HG02981 (cell line): ENCODE results near the gene PARD6G.

Experiments
- ATAC-seq: cut with Tn5 transposase; IDR thresholded peaks from one replicate; pipeline ENCODE4 v1.9.1; 2021; ENCODE audit warnings: mild to moderate bottlenecking, moderate library complexity; ENCODE audit not compliant: unreplicated experiment

The PARD6G gene

DNA sequence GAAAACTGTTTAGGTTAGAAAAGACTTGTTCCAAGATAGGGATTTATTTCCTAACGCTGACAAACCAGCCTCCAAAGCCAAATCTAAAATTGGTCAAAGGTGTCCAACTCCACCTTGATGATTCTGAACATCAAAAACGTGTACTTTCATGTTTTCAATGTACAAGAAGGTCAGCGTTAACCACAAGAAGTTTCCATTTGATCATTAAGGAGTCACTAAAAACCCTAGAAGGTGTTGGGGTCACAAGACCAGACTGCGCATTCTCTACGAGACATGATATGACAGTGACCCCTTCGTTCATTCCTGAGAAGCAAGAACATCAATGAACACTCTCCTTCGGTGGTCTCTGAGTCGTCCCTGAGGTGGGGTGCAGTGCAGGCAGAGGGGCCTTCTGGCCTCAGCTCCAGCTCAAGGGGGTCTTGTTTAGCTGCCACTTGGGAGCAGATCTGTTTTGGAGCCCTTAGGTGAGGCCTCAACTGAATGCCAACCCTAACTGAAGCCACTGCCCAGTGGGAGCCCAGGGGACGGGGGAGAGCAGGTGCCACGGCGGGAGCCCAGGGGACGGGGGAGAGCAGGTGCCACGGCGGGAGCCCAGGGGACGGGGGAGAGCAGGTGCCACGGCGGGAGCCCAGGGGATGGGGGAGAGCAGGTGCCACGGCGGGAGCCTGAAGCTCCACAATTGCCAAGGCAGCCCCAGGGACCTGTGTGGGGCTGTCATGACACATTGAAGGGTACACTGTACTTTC, 55.2 kb downstream of the PARD6G start:
- no peak for ATAC-seq

DNA sequence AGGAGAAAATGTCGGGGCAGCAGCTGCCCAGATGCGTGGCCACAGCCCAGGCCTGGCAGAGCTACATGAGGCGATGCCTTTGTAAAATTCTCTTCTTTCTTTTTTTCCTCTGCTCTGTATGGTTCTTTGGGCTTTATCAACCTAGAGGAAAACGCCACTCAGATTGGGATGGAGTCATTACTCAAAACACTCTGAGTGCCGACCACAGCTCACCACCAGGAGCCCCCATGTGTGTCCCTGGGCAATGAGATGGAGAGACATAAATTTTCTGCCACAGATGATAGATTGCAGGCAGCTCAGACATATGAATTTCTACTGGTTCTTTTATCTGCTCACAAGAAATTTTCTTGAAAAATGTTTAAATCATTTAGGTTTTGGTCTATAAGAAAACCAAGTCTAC, 56.0 kb downstream of the PARD6G start:
- ATAC-seq, result no peak

GRCh38 chr18:80190311-80190710, 57.0 kb downstream of the PARD6G start:
- ATAC-seq, result no peak

- ATAC-seq, result no peak
Observed at GRCh38 chr18:80189531-80189865, 57.8 kb downstream of the PARD6G start.

- no peak for ATAC-seq
Observed at GRCh38 chr18:80188643-80189530, 58.4 kb downstream of the PARD6G start.

GRCh38 chr18:80187956-80188642, 59.2 kb downstream of the PARD6G start:
- ATAC-seq, result no peak

- ATAC-seq, result no peak
Observed at GRCh38 chr18:80185545-80185944, 61.8 kb downstream of the PARD6G start.

DNA sequence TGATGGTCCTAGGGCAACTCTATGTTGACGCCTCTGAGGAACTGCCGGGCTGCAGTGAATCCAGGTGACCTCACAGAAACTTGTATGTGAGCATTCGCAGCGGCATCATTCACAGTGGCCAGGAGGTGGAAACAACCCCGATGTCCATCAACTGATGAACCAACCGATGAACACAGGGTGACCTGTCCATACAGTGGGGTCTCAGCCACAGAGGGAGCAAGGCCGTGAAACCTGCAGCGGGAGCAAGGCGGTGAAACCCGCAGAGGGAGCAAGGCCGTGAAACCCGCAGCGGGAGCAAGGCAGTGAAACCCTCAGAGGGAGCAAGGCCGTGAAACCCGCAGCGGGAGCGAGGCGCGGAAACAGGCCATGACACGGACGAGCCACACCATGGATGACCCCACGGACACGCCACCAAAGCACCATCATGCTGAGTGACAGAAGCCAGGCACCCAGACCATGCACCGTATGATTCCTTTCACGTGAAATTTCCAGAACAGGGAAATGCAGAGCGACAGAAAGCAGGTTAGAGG, 63.0 kb downstream of the PARD6G start:
- no peak for ATAC-seq

DNA sequence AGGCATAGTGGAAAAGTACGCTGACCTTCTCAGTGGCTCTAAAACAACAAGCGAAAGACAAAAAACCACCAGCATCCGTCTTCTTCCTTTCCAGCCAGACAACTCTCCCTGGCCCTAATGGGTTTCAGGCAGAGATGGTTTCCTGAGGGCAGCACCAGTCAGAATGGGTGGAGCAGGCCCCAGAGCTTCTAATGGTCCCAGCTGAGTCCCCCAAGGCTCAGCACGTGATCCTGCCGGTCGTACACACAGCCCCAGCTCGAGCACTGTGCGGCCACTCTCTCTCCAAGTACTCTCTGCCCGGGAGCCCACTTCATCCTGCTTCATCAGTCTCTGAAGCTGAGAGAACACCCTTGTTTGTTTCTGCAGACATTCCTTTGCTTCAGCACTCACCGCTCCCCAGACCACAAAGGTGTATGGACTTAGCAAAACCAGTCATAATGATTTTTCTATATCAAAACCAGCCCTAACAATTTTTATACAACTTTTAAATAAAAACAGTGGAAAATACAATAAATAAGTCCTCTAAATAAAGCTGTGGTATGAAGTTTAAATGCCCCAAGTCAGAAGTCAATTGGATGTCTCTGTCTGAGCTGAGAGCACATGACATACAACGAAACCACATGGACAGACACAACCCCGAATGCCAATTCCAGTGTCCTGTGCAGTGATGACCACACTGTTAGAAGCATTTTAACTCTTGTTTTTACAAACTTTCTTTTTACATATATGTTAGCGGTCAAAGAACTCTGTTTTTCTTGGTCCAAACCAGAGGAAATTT, 63.9 kb downstream of the PARD6G start:
- no peak for ATAC-seq

DNA sequence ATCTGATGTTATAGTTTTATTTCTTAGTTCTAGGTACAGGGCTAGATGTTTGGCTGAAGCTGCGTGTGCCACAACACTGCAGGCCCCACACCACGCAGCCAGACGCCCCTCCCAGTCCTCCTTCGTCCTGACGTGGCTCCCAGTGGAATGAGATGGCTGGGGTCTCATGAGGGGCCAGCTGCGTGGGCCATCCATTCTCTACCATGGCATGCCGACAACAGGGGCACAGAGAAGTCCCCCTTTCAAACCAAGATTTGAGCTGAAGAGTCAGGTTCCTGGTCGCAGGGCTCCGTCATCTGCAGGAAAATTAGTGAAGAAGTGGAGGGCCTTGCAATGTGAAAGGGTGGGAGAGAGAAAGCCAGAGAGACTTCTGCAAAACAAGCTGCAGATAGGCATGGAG, 64.5 kb downstream of the PARD6G start:
- ATAC-seq, result no peak

DNA sequence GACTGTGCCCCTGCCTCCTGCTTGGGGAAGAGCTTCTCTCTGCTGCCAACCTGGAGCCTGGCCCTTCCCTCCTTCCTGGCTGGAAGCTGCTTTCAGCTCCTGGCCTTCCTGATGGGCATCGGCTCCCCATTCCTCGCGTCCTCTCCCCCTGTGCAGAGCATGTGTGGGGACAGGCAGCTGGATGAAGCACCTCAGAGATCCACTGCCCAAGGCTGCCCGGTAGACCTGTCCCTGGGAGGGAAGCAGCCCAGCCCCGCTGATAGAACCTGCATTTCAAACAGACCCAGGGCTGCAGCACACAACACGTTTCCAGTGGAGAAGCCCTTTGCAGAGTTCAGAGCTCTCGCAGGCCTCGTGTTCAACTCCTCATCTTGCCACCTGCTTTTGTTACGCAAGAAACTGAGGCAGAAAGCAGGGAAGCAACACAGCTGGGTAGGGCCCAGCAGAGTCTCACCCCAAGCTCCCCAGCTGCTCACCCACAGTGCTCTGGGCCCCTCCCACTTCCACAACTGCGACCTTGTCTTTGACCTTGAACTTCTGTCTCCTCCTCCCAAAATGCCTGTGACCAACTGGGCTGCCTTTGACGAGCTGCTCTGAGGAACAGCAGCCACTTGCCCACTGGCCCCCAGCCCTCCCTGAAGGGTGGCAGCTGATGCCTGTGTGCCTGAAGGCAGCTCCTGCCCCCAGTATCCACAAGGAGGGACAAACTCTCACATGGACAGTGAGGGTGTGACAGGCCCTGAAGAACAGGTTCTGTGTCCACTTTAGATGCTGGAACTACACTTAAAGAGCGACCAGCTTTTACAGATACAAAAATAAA, 65.5 kb downstream of the PARD6G start:
- ATAC-seq, result no peak

- ATAC-seq, result no peak
Observed at GRCh38 chr18:80180778-80181564, 66.3 kb downstream of the PARD6G start.

DNA sequence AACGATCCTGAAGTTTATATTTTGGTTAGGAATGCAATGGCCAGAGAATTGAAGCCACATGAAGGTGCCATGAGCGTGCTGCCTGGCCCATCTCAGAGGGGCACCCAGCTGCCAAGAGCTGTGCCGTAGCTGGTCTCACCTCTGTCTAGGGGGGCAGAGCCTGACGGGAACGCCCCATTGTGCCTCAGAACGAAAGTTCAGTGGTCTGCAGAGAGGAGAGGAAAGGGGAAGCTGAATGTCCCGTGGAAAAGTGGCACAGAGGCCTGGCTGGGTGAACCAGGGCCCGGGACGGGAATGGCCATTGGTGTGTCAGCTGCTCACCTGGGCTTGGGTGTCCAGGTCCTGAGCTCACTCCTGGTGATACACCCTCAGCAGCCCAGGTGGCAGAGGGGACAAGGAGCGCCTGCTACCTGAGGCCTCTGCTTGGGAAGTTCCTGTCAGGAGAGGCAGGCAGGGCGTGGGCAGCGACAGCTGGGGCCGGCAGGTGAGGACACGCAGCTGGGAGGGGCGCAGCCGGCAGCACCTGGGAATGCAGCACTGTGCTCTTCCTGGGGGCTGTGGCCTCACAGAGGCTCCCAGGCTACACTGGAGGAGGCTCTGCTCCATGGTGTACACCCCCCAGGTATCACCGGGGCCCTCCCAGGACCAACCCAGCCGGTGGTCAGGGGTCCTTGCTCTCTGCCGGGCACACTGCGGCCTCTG, 67.3 kb downstream of the PARD6G start:
- ATAC-seq, result no peak

DNA sequence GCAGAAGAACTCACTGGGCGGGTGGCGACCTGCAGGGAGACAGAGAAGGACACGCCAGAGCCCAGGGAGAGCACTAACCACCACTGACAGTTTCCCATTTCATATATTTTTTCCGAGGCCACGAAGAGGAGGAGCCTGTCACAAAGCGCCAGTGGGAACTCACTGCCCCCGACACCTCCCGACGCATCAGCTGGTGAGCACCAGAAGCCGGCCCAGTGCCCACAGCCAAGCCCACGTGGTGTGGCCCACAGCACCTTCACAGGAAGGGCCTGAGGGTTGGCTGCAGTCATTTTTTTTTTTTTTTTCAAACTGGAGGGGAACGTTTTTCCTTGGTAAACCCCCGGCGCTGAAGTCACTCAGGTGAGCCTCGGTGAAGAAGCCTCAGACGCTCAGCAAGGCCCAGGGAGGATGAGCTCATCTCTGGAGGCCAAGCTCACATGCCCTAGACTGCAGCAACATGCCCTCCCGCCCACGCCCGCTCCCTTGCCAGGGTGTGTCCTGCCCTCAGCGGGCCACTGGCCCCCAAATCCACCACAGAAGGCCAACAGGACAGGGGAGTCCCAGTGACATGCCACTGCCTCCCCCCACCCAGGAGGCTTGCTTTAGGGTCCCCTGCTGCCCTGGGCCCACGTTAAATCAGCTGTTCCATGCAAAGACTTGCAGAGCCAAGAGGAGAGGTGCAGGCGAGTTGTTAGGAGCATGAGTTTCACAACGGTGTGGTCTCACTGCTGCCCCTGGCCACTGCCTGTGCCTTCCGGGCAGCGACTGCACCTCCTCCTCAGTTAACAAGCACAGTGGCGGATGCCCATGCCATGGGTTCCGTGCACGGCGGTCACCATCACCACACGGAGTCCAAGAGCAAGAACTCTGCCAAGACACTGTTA, 68.1 kb downstream of the PARD6G start:
- ATAC-seq, result no peak

GRCh38 chr18:80177128-80177527, 70.2 kb downstream of the PARD6G start:
- ATAC-seq, result no peak

DNA sequence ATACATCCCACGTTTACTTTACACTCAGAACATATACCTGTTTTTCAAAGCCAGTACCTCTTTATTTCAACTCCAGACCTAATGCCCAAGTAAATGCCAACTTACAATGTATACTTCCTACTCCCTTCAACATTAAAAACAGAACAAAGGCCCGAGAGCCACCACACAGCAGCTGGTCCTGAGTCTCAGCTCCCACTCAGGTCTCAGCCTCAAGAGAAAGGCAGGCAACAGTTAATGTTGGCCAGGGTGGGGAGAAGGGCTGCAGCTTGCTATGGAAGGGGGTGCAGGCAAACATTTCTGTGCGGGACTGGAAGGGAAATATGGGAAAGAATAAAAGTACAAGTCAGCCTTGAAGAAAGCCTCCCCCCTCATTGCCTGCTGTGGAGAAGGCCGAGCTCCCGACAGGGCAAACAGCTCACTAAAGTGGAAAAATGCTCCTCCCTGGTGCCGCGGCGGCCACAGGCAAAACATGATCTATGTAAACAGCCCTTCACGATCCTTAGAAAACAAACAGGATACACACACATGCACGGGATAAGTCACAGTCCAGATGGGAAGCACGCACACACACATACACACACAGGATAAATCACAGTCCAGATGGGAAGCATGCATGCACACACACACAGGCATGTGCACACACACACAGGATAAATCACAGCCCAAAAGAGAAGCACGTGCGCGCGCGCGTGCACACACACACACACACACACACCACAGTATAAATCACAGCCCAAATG, 70.8 kb downstream of the PARD6G start:
- no peak for ATAC-seq
